Measurements from ENCODE around the gene SLC7A5.
A peak's percentile ranks its signal among the peaks of the same experiment; 100 is the strongest.
"Not testable (repeated sequence)": the region's sequence is repeated elsewhere in the genome, so short reads cannot be mapped to it uniquely, and the experiment has no call there.

Gene SLC7A5

DNA sequence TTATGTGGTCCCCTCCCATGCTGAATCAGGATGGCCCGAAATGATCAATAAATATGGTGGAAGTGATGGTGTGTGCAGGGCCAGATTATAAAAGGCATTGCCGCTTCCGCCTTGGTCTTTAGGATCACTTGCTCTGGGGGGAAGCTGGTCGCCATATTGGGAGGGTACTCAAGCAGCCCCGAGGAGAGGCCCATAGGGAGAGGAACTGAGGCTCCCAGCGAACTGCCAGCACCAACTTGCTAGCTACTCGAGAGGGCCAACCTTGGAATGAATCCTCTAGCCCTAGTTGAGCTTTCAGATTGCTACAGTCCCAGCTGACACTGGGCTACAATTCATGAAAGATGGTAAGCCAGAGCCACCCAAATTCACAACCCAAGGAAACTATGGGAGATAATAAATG, 19.0 kb upstream of the SLC7A5 start:
- not testable (repeated sequence) for DNase-seq (ENCODE audit: low read depth)

DNA sequence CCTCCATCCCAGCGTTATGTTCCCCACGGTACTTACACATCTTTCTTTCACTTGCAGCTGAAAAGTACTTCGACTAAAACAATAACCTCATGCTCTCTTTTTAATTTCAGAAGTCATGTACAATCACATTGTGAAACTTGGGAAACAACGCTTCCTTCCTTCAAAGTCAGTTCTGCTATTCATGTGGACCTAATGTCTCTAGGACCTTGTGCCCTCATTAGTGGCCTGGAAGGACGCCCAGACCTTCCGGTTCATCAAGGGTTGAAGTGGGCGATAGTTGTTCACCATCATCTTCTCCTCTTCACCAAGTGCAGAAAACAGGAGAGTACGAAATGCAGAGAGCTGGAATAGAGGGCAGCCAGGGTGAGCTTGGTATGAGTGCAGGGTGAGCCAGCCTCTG, 18.6 kb upstream of the SLC7A5 start:
- not testable (repeated sequence) for DNase-seq (ENCODE audit: low read depth)

DNA sequence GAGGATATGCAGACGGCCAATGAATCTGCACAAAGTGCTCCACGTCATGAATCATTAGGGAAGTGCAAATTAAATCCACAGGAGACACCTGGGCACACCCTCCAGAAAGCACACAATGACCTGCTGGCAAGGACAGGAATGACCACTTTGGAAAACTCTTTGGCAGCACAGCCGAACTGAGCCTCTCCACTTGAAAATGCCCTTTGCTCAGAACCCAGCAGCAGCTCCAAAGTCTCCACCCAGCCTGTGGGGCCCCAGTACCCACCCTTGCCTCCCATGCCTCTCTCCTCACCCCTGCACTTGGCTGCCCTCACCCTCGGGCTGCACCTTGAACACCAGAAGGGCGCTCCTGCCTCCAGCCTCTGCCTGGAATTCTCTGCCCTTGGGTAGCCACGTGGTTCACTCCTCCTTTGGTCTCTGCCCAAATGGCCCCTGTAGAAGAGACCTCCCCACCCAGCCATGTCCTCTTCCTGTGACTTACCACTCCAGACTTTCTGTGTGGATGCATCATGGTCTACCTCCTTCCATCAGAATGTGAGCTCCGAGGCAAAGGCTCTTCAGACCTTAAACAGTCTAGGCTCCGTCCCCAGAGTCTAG, 16.2 kb upstream of the SLC7A5 start:
- not testable (repeated sequence) for DNase-seq (ENCODE audit: low read depth)

DNA sequence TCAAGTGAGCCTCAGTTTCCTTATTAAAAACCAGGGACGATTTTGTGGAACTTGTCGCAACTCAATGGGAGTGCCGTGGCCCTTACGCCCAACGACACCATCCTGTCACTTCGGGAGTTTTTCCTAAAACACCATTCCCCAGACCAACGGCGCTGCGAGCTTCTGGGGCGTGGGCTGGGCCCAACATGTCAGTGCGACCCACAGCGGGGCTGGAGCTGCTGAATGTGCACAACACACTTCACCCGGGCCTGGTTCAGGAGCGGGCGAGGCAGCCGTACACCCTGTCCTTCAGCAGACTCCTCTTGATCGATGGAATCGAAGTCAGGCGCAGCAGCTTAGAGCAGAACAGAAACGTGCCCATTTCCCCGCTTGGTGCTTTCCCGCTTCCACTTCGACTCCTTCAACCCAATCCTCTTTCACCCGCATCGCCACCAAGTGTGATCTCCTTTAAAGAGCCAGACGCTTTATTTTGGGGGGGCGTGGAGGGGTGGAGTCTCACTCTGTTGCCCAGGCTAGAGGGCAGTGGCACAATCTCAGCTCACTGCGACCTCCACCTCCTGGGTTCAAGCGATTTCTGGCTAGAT, 13.2 kb upstream of the SLC7A5 start:
- no peak for DNase-seq (ENCODE audit: low read depth)

DNA sequence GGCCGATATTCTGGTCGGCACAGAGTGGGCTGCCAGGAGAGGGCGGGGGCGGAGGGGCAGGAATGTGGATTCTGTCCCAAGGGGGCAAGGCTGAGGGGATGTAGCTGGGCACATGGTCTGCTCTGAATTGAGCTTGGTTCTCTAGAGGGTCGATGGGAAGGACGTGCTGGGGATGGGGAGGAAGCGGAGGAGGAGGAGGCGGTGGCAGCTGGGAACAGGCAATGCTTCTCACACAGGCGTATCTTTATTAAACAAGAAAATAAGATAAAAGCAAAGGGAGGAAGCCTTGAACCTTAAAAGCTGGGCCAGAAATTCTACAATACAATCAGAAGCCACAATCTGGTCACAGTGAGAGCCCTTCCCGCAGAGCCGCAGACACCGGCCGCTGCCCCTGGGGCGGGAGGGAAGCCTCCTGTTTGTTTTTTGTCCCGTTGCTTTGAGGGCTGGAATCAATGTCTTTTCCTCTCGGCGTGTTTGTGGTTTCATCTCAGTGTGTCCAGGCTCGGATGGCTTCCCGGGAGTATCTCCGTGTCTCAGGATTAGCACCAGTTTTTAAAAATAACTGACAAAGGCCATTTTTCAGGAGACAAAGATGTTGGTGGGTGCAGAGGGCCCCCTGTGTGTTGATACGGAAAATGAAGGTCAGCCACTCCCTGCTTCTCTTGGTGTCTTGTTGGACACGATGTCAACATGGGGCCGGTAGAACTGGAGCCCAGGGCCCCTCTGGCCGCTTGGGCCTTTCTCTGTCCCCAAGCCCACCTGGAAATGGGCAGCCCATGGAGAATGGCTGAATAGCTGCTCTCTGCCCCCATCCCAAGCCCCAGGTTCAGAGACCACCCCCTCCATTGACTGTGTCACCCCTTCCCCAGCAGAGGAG, 12.3 kb upstream of the SLC7A5 start:
- no peak for DNase-seq (ENCODE audit: low read depth)

DNA sequence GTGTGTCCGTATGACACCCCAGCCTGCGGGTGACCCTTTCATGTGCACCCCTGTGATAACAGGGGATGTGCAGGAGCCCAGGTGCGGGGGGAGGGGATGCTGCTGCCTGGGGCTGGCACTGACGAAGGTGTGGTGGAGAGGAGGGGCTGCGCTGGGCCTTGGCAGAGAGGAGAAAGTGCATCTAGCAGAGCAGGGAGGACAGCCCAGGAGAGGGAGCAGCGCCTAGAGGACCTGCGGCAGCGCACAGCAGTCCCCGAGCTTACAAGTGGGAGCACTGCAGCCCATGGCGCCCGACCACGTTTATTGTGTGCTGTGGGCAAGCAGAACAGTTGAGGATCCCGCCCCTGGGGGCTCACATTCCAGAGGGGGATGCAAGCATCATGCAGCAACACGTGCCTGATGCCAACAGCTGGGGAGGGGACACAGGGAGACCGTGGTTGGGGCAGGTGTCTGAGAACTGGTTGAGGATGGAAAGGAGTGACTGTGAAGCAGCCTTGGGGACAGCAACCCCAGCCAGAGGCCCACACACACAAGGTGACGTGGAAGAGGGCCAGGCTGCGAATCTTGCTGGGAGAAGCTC, 10.9 kb upstream of the SLC7A5 start:
- DNase-seq (ENCODE audit: low read depth): no peak

DNA sequence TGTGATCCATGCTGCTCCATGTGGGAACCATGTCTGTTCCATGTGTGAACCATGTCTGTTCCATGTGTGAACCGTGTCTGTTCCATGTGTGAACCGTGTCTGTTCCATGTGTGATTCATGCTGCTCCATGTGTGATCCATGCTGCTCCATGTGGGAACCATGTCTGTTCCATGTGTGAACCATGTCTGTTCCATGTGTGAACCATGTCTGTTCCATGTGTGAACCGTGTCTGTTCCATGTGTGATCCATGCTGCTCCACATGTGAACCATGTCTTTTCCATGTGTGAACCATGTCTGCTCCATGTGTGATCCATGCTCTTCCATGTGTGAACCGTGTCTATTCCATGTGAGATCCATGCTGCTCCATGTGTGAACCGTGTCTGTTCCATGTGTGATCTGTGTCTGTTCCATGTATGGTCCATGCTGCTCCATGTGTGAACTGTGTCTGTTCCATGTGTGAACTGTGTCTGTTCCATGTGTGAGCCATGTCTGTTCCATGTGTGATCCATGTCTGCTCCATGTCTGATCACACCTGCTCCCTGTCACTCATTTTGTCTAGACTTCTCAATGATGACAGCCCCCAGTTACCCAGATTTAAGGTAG, 10.2 kb upstream of the SLC7A5 start:
- not testable (repeated sequence) for DNase-seq (ENCODE audit: low read depth)

DNA sequence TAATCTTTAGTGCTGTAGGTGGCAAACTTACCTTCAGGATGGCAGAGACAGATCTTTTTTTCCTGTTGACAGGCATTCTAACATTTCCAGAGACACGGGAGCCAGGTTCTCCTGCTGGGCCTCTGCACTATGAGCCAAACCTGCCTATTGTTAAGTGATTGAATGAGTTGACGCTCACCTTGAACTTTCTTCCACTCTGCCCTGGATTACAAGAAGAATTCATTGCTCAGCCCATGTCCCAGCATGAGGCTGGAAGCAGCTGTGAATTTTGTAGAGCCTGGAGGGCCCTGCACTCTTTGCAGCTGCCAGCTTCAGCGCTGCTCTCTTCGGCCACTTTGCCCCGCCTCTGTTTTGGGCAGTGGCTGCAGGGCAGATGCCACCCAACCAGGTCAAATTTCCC, 9.4 kb upstream of the SLC7A5 start:
- no peak for DNase-seq (ENCODE audit: low read depth)

DNA sequence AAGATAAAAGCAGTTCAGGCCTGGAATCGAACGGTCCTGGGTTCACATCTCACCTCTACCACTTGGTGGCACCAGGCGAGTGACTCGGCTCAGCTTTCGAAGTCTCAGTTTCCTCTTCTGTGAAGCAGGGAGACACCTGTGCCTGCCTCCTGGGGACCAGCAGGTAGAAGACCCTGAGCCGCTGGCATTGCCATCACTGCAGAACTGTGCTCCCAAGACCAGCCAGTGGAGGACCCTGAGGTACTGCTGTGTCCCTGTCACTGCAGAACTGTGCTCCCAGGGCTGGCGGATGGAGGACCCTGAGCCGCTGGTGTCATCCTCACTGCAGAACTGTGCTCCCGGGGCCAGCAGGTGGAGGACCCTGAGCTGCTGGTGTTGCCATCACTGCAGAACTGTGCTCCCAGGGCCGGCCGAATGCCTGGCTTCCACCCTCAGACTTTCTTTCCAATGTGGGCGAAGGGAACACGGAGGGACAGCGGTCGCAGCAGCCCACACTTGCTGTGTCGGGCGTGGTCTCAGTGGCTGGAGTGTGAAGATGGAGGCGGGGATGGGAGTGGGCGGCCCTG, 8.7 kb upstream of the SLC7A5 start:
- no peak for DNase-seq (ENCODE audit: low read depth)

DNA sequence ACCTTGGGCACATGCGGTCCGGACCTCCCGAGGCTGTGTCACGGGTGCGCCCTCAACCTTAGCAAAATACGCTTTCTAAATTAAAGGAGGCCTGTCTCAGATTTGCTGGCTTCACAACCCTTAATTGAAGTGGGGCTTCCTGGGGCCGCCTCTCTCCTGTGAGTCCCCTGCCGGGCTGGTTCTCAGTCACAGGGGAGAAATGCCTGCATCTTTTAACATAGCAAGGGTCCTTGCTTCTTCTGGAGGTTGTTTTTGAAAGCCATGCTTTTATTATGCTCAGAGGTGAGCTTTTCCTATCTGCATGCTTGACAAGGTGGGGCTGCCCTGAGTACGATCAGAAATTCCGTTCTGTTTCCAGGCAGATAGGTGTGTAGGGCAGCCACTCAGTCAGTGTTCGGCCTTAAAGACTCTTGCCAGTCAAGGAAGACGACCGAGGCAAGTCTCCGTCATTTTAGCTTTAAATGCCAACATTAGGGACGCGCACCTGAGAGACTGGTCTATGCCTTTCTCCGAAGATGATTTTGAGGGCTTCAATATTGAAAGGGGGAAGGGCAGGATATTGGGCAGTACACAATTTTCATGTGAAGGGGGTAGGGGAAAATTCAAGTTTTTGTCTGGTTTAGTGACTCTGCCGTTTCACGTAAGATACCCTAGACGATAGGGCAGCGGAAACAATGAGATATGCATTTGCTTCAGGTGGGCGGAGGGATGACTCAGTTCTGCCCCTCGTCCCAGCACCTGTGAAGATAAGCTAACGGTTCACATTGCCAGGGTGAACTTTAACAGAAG, 5.5 kb upstream of the SLC7A5 start:
- DNase-seq (ENCODE audit: low read depth): peak; percentile 71

DNA sequence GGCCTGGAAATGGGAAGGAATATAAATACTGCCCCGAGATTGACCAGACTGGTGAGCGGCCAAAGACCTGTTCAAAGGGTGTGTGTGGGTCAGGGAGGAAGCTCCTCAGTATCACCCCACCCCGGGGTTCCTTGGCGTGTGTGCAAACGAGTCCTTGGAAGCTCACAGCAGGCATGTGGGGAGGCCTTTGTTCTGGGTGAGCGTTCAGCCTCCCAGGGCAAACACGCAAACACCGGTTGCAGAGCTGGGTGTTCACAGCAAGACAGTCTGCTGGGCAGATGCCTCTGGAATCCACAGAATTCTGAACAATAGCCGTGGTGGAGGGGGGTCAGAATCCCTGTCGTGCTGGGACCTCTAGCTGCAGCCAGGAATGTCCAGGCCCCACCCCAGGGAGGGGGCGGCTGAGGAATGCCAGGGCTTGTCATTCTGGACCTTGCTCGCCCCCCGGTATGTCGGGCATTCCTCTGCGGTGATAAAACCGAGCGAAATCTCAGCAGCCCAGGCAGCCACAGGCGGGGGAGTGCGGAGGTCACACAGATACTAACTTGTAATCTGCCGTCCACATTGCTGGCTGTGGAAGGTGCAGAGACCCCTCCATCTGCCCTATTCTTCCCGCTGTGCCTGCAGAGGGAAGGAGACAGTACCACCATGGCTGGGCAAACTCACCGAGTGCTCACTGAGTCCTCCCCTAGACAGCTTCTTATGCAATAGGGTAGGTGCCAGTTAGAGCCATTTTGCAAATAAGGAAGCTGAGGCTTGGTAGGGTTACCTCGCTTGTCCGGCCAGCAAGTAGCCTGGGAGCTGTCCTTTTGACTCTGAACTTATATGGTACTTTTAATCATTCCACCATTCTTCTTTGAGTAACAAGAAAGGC, 1.3 kb upstream of the SLC7A5 start:
- DNase-seq (ENCODE audit: low read depth): not testable (repeated sequence)

DNA sequence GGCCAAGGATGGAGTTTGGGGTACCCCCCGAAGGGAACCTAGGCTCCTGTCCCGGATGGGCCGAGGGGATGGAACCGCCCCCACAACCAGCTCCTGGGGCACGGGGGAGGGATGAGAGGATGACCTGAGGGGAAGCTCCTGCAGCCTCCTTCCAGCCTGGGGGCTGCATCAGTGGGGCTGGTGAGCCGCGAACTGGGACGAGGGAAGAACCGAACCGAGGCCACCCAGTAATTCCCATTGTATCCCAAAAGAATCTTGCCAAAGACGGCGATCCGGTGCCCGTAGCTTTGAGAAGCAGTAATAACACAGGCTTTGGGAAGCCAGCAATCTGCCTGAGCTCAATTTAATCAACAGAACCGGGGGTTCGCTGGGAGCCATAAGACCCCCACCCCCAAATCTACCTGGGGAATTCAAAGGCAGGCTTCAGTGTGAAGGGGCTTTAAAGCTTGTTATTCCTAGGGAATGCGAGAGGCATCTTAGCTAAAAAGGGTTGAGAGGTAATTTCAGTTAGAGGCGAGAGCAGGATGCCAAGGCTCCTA, 641 bp upstream of the SLC7A5 start:
- DNase-seq (ENCODE audit: low read depth): not testable (repeated sequence)

DNA sequence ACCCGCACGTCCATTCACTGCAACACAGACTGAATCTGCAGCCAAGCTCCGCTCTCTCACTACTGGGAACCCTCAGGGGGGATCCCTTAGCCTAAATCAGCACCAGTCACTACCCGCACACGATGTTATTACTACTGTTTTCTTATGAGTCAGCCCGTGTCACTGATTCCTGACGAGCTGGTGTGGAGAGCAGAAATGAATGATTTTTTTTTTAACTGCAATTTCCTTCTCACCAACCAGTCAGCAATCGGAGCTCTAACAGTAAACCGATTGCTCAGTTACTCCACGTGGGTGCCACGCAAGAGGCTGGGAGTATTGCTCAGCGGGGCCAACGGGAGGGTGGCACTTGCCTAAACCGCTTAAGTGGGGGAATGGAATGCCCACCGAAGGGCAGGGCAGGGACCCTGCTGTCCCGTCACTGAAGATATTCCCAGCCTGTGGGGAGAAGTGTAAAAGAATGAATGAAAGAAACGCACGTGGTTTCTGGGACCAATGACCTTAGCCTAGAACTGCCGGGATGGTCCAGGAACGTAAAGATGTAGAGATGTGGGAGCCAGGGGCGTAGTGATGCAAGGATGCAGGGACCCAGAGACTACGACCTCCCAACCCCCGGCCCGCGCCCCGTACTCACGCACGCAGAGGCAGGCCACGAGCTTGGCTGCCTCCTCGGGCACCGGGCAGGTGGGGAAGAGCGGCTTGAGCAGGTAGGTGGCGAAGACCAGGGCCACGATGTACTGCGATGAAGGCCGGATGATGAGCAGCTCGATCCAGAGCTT, 865 bp downstream of the SLC7A5 start:
- peak; percentile 71 for DNase-seq (ENCODE audit: low read depth)

DNA sequence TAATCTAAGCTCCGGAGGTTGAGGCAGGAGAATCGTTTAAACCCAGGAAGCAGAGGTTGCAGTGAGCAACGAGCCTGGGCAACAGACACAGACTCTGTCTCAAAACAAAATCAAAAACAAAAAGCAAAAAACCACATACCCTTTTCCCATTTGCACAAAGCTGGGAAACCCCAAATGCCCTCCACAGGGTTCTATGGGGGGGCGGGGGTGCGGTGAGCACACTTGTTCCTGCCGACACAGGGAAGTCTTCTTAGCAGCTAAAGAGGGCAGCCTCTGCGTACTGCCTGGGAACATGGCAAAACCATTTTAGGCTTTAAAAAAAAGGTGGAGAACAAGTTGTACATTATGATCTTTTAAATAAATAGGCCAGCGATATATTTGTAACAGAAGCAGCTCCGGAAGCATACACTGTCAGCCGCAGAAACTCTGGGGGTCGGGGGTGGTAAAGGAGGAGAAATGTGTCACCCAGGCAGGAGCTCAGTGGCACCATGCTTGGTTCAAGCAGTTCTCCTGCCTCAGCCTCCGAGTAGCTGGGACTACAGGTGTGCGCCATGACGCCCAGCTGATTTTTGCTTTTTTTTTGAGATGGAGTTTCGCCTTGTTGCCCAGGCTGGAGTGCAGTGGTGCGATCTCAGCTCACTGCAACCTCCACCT, 3.3 kb downstream of the SLC7A5 start:
- DNase-seq (ENCODE audit: low read depth): not testable (repeated sequence)

DNA sequence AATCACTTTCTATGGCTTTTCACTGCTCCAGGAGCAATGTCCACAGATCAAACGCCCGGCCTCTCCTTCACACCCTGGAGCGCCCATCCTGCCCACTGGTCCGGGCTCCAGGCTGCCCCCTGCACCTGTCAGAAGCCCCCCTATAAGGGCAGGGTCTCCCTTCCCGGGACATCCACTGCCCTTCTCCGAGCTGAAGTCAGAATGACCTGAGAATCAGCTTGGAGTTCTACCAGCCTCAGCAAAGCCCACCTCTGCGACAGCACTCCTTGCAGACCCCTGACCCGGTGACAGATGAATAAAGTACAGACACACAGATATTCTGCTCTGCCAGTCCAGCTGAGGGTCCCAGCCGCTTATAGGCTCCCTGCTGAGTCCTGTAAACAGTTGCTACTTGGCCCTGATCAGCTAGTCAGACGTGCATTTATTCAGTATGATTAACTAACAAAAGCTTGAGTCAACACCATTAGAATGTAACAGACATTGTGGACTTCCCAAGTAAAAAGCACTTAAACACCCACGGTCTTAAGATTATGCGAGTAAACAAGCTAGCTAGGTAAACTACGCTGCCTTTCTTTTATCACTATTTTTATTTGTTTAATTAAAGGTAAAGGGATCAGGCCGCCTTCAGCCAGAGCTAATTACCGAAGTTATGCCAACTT, 4.8 kb downstream of the SLC7A5 start:
- DNase-seq (ENCODE audit: low read depth): no peak

DNA sequence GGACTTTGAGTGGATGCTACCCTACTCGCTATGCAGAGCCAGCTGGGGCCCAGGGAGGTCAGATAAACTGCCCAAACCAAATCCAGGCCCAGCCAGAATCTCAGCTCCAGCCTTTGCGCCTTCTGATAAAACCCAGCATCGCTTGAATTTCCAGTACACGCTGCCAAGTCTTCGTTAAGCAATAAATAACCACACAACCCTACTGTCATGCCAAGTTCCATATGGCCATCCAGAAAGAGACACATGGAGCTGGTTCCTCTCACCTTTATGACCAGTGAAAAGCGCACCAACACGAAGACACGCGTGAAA, 6.0 kb downstream of the SLC7A5 start:
- not testable (repeated sequence) for DNase-seq (ENCODE audit: low read depth)

DNA sequence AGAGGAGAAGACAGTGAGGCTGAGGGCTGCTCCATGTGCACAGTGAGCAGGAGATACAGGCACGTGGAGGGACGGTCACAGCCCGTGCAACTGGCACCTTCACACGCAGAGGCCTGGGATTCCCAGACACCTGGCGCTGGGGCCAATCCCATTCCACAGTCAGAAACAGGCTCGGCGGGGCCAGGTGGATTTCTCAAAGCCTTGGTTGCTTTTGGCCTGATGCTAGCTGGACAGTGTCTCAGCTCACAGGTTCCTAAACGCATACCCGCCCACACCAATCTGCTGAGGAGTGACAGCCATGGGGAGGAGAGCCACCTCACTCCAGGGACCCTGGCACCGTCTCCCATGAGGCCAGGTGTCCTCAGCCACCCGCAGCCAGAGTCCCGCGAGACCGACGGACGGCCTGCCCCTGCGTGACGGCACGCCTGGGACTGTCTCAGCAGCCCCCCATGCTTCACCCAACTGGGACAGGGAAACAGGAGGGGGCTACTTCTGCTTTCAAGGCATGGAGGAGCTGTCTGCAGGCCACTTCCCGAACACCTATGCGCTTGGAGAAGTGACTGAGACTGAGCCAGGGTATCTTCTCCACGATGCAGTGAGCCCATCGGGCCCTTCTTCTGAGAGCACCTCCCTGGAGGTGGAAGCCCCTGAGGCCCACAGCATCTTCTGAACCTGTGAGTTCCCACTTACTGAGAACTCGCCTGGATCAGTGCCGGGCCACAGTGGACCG, 6.5 kb downstream of the SLC7A5 start:
- not testable (repeated sequence) for DNase-seq (ENCODE audit: low read depth)
